Measurements from ENCODE around the gene LRP4. TPM values are rescaled to one million over a fixed set of nuclear protein-coding genes. Genes with fewer than 3 reads are reported as not detected.

The LRP4 gene
- total and polyA plus RNA-seq, 7 donors, result 2.1 to 17.6 (median 4.9) TPM

GRCh38 chr11:46920755-46921154 lies 2.4 kb upstream of the LRP4 start:
- peaks cover 0 to 51% (median 43%) of the 10 kb centered on the region in 4 donors for H3K4me1 ChIP-seq
- no peaks in the 10 kb centered on the region for H3K9me3 ChIP-seq
- DNase-seq, result peak; percentile 89
- no peaks in the 10 kb centered on the region for H3K36me3 ChIP-seq
- intact Hi-C loops (cut with DNase I), result no loop called here
- H3K4me3 ChIP-seq, result no peak overlapping the region
- H3K27me3 ChIP-seq, result no peaks in the 10 kb centered on the region
- WGBS, 2 donors, result 73 to 75% methylated on average over 4 of the region's 4 CpGs
- peak in 2 of 4 donors; percentile 50 to 66 for TF ChIP-seq POLR2AphosphoS5 (IDR thresholded peaks at IDR 0.05)
- TF ChIP-seq EP300 (IDR thresholded peaks at IDR 0.05), result no peak
- TF ChIP-seq CTCF (IDR thresholded peaks at IDR 0.05), result no peak
- TF ChIP-seq POLR2A (IDR thresholded peaks at IDR 0.05), result no peak
- H3K27ac ChIP-seq, result peak overlapping the region; percentile 53 to 84 (median 69)

GRCh38 chr11:46918788-46919513 lies 601 bp upstream of the LRP4 start:
- H3K4me1 ChIP-seq, result peaks cover 0 to 65% (median 53%) of the 10 kb centered on the region in 4 donors
- WGBS, 2 donors, result 19 to 24% methylated on average over 17 of the region's 17 CpGs

GRCh38 chr11:46917762-46918082 lies 628 bp downstream of the LRP4 start:
- TF ChIP-seq CTCF (IDR thresholded peaks at IDR 0.05) (no peak), POLR2AphosphoS5 (IDR thresholded peaks at IDR 0.05) (no peak), POLR2A (IDR thresholded peaks at IDR 0.05) (no peak), EP300 (IDR thresholded peaks at IDR 0.05) (no peak)
- Histone ChIP-seq H3K27me3 (no peaks in the 10 kb centered on the region), H3K36me3 (no peaks in the 10 kb centered on the region), H3K27ac (peak overlapping the region; percentile 67 to 84 (median 69)), H3K9me3 (no peaks in the 10 kb centered on the region), H3K4me3 (peak overlapping the region; percentile 47 to 76 (median 60)), H3K4me1 (peaks cover 0 to 74% (median 56%) of the 10 kb centered on the region in 4 donors)
- DNase-seq, result peak; percentile 65
- intact Hi-C loops (cut with DNase I), result loop anchor here (5.0 kb wide), 1 partner anchor 85 kb away; no protein-coding TSS in a partner anchor
- WGBS, 2 donors, result 1 to 2% methylated on average over 22 of the region's 22 CpGs

More at GRCh38 chr11:46918788-46919513, 601 bp upstream of the LRP4 start:
- no peaks in the 10 kb centered on the region for H3K36me3 ChIP-seq
- peak overlapping the region in 3 of 4 donors; percentile 47 to 84 (median 74) for H3K27ac ChIP-seq
- H3K27me3 ChIP-seq, result no peaks in the 10 kb centered on the region
- no peak for DNase-seq
- intact Hi-C loops (cut with DNase I), result loop anchor here (5.0 kb wide), 1 partner anchor 83 kb away; no protein-coding TSS in a partner anchor
- TF ChIP-seq CTCF (IDR thresholded peaks at IDR 0.05), result no peak
- no peak for TF ChIP-seq POLR2AphosphoS5 (IDR thresholded peaks at IDR 0.05)
- no peaks in the 10 kb centered on the region for H3K9me3 ChIP-seq
- peak overlapping the region; percentile 47 to 76 (median 60) for H3K4me3 ChIP-seq

- WGBS, 2 donors, result 0 to 1% methylated on average over 31 of the region's 31 CpGs
- peak; percentile 64 for DNase-seq
- Histone ChIP-seq H3K4me1 (peaks cover 0 to 78% (median 58%) of the 10 kb centered on the region in 4 donors), H3K36me3 (no peaks in the 10 kb centered on the region), H3K4me3 (peak overlapping the region; percentile 47 to 76 (median 60)), H3K9me3 (no peaks in the 10 kb centered on the region), H3K27me3 (no peaks in the 10 kb centered on the region), H3K27ac (peak overlapping the region; percentile 67 to 84 (median 69))
- TF ChIP-seq POLR2A (IDR thresholded peaks at IDR 0.05), result no peak
- TF ChIP-seq EP300 (IDR thresholded peaks at IDR 0.05), result no peak
- no peak for TF ChIP-seq POLR2AphosphoS5 (IDR thresholded peaks at IDR 0.05)
- TF ChIP-seq CTCF (IDR thresholded peaks at IDR 0.05), result no peak
- intact Hi-C loops (cut with DNase I), result loop anchor here (5.0 kb wide), 1 partner anchor 85 kb away; no protein-coding TSS in a partner anchor
Measured at GRCh38 chr11:46917109-46917761, 1.1 kb downstream of the LRP4 start.

Data from sigmoid colon (tissue), 7 donors.